ES-I3 (cell line): ENCODE measurements around the gene KMT2C.
"Not testable (repeated sequence)": the region's sequence is repeated elsewhere in the genome, so short reads cannot be mapped to it uniquely, and the experiment has no call there.

Source experiments
- H3K36me3 ChIP-seq: 2 replicates; pipeline ENCODE4 v1.6.1; 2013; ENCODE audit warnings: mild to moderate bottlenecking, low read length, control low read depth, moderate library complexity; ENCODE audit not compliant: insufficient read depth
- H3K4me1 ChIP-seq: 2 replicates; pipeline ENCODE4 v1.6.1; 2013; ENCODE audit warnings: mild to moderate bottlenecking, control low read depth, low read length; ENCODE audit not compliant: insufficient read depth
- H3K9ac ChIP-seq: 2 replicates; pipeline ENCODE4 v1.6.1; 2013; ENCODE audit warnings: low read depth, mild to moderate bottlenecking, low read length, moderate library complexity
- H3K9me3 ChIP-seq: 2 replicates; pipeline ENCODE4 v1.6.1; 2013; ENCODE audit warnings: mild to moderate bottlenecking, low read length, moderate library complexity; ENCODE audit not compliant: control insufficient read depth, insufficient read depth

Gene KMT2C

GRCh38 chr7:152435384-152436110 lies at the start of gene KMT2C:
Gene KMT2C (minus strand): TSS chr7:152436003. CDS start chr7:152435786, 217 bp downstream.
- Histone ChIP-seq H3K9ac (peak within 1 kb of the TSS; percentile 75), H3K9me3 (no peaks in the 10 kb centered on the region), H3K36me3 (no peaks in the 10 kb centered on the region), H3K4me1 (peaks cover 5% of the 10 kb centered on the region)

- Histone ChIP-seq H3K9me3 (no peaks in the 10 kb centered on the region), H3K4me1 (no peaks in the 10 kb centered on the region), H3K9ac (no peak overlapping the region), H3K36me3 (no peaks in the 10 kb centered on the region)
Observed at GRCh38 chr7:152481082-152481481, 45.3 kb upstream of the KMT2C start.

- Histone ChIP-seq H3K36me3 (no peaks in the 10 kb centered on the region), H3K4me1 (no peaks in the 10 kb centered on the region), H3K9me3 (no peaks in the 10 kb centered on the region), H3K9ac (no peak overlapping the region)
Observed at GRCh38 chr7:152480664-152481063, 44.9 kb upstream of the KMT2C start.

GRCh38 chr7:152479595-152479994 lies 43.8 kb upstream of the KMT2C start:
- Histone ChIP-seq H3K9me3 (no peaks in the 10 kb centered on the region), H3K36me3 (no peaks in the 10 kb centered on the region), H3K9ac (no peak overlapping the region), H3K4me1 (no peaks in the 10 kb centered on the region)

GRCh38 chr7:152478140-152478539 lies 42.3 kb upstream of the KMT2C start:
- Histone ChIP-seq H3K9me3 (no peaks in the 10 kb centered on the region), H3K9ac (no peak overlapping the region), H3K4me1 (no peaks in the 10 kb centered on the region), H3K36me3 (no peaks in the 10 kb centered on the region)

GRCh38 chr7:152477079-152477478 lies 41.3 kb upstream of the KMT2C start:
- Histone ChIP-seq H3K36me3 (no peaks in the 10 kb centered on the region), H3K4me1 (no peaks in the 10 kb centered on the region), H3K9me3 (no peaks in the 10 kb centered on the region), H3K9ac (no peak overlapping the region)

- Histone ChIP-seq H3K4me1 (no peaks in the 10 kb centered on the region), H3K36me3 (no peaks in the 10 kb centered on the region), H3K9ac (no peak overlapping the region), H3K9me3 (no peaks in the 10 kb centered on the region)
Observed at GRCh38 chr7:152476551-152476950, 40.7 kb upstream of the KMT2C start.

- not testable (repeated sequence) for H3K9ac ChIP-seq, H3K4me1 ChIP-seq
Observed at GRCh38 chr7:152471023-152471620, 35.3 kb upstream of the KMT2C start.

GRCh38 chr7:152470251-152471022 lies 34.6 kb upstream of the KMT2C start:
- not testable (repeated sequence) for H3K9me3 ChIP-seq, H3K9ac ChIP-seq, H3K36me3 ChIP-seq

More at GRCh38 chr7:152471023-152471620, 35.3 kb upstream of the KMT2C start:
- H3K36me3 ChIP-seq, H3K9me3 ChIP-seq: not testable (repeated sequence)

GRCh38 chr7:152469576-152469975 lies 33.8 kb upstream of the KMT2C start:
- not testable (repeated sequence) for H3K4me1 ChIP-seq, H3K9ac ChIP-seq, H3K36me3 ChIP-seq, H3K9me3 ChIP-seq

More at GRCh38 chr7:152470251-152471022, 34.6 kb upstream of the KMT2C start:
- not testable (repeated sequence) for H3K4me1 ChIP-seq

GRCh38 chr7:152467225-152467624 lies 31.4 kb upstream of the KMT2C start:
- Histone ChIP-seq H3K4me1 (no peaks in the 10 kb centered on the region), H3K9me3 (peaks cover 9% of the 10 kb centered on the region; the same call in 1 of the 2 replicates), H3K9ac (no peak overlapping the region), H3K36me3 (no peaks in the 10 kb centered on the region)

GRCh38 chr7:152465119-152465387 lies 29.2 kb upstream of the KMT2C start:
- Histone ChIP-seq H3K9me3 (no peaks in the 10 kb centered on the region), H3K36me3 (no peaks in the 10 kb centered on the region), H3K4me1 (peaks cover 7% of the 10 kb centered on the region), H3K9ac (peak overlapping the region; percentile 76)

- H3K4me1 ChIP-seq: peaks cover 12% of the 10 kb centered on the region
Observed at GRCh38 chr7:152464312-152465118, 28.7 kb upstream of the KMT2C start.

GRCh38 chr7:152463709-152464311 lies 28.0 kb upstream of the KMT2C start:
- Histone ChIP-seq H3K9ac (peak overlapping the region; percentile 91), H3K4me1 (peaks cover 15% of the 10 kb centered on the region), H3K9me3 (no peaks in the 10 kb centered on the region), H3K36me3 (no peaks in the 10 kb centered on the region)

More at GRCh38 chr7:152464312-152465118, 28.7 kb upstream of the KMT2C start:
- H3K9ac ChIP-seq: peak overlapping the region; percentile 76
- no peaks in the 10 kb centered on the region for H3K9me3 ChIP-seq
- H3K36me3 ChIP-seq: no peaks in the 10 kb centered on the region
